ENCODE data around the gene SLC1A2. TPM values are rescaled to one million over a fixed set of nuclear protein-coding genes. Genes with fewer than 3 reads are reported as not detected.

Gene SLC1A2
- total and polyA plus RNA-seq, 2 experiments from 2014 or later = 0.70 to 2.8 TPM

GRCh38 chr11:35332524-35332923, 86.8 kb downstream of the SLC1A2 start:
- no peak overlapping the region for H3K4me3 ChIP-seq
- no peak overlapping the region for H2AFZ ChIP-seq
- H3K36me3 ChIP-seq (ENCODE audit: insufficient read depth) = no peaks in the 10 kb centered on the region
- DNase-seq (ENCODE audit: low spot score) (no peak), ATAC-seq (no peak)
- peaks cover 11% of the 10 kb centered on the region for H3K4me1 Mint-ChIP-seq
- H3K27ac Mint-ChIP-seq = no peak overlapping the region
- no peak overlapping the region for H3K4me3 Mint-ChIP-seq
- no peak overlapping the region for H3K4me2 ChIP-seq
- no peaks in the 10 kb centered on the region for H3F3A ChIP-seq (replicated peaks; ENCODE audit: low read depth)
- H3K27me3 Mint-ChIP-seq (ENCODE audit: insufficient read depth, low read depth, poor library complexity) = peaks cover 18% of the 10 kb centered on the region
- 0 out of 2 replicates have a peak, but pooled peaks cover 4% of the 10 kb centered on the region for H4K20me1 ChIP-seq (replicated peaks; ENCODE audit: insufficient read depth)
- peaks cover 9% of the 10 kb centered on the region for H3K4me1 ChIP-seq (ENCODE audit: insufficient read depth)
- H3K27ac ChIP-seq (ENCODE audit: low read depth) = no peak overlapping the region
- peaks cover 34% of the 10 kb centered on the region for H3K27me3 ChIP-seq (ENCODE audit: insufficient read depth)
- H3K36me3 Mint-ChIP-seq (ENCODE audit: low read depth) = peaks cover 18% of the 10 kb centered on the region
- TF ChIP-seq ETS1 (IDR thresholded peaks at IDR 0.05) (no peak), ZNF331 (CRISPR knock-in tag; IDR thresholded peaks at IDR 0.05; ENCODE audit: low read depth) (no peak), REST (IDR thresholded peaks at IDR 0.05; ENCODE audit: unreplicated experiment) (no peak), POLR2AphosphoS5 (IDR thresholded peaks at IDR 0.05; ENCODE audit: low read depth) (no peak), CREB1 (CRISPR knock-in tag; IDR thresholded peaks at IDR 0.05; ENCODE audit: low read depth) (no peak), EZH2 (IDR thresholded peaks at IDR 0.05; ENCODE audit: low read depth, unreplicated experiment) (no peak), ZNF114 (CRISPR knock-in tag; IDR thresholded peaks at IDR 0.05) (no peak)
- no peaks in the 10 kb centered on the region for H3K79me2 ChIP-seq (replicated peaks; ENCODE audit: insufficient read depth)
- peaks cover 31% of the 10 kb centered on the region for H3K9me3 Mint-ChIP-seq
- peaks cover 15% of the 10 kb centered on the region for H3K9me2 ChIP-seq (ENCODE audit: insufficient read depth)

GRCh38 chr11:35330931-35331330, 88.4 kb downstream of the SLC1A2 start:
- no peak for ATAC-seq
- peaks cover 9% of the 10 kb centered on the region for H3K4me1 ChIP-seq (ENCODE audit: insufficient read depth)
- Mint-ChIP-seq H3K36me3 (ENCODE audit: low read depth) (peaks cover 18% of the 10 kb centered on the region), H3K4me1 (peaks cover 11% of the 10 kb centered on the region), H3K9me3 (peaks cover 27% of the 10 kb centered on the region), H3K27ac (no peak overlapping the region), H3K4me3 (no peak overlapping the region), H3K27me3 (ENCODE audit: insufficient read depth, low read depth, poor library complexity) (peaks cover 18% of the 10 kb centered on the region)
- H4K20me1 ChIP-seq (replicated peaks; ENCODE audit: insufficient read depth) = 0 out of 2 replicates have a peak, but pooled peaks cover 4% of the 10 kb centered on the region
- peaks cover 34% of the 10 kb centered on the region for H3K27me3 ChIP-seq (ENCODE audit: insufficient read depth)
- no peak for DNase-seq (ENCODE audit: low spot score)
- no peak overlapping the region for H2AFZ ChIP-seq
- H3K36me3 ChIP-seq (ENCODE audit: insufficient read depth) = no peaks in the 10 kb centered on the region
- H3K4me2 ChIP-seq = no peak overlapping the region
- H3K4me3 ChIP-seq = no peak overlapping the region
- H3K9me2 ChIP-seq (ENCODE audit: insufficient read depth) = peaks cover 15% of the 10 kb centered on the region
- H3K79me2 ChIP-seq (replicated peaks; ENCODE audit: insufficient read depth) = no peaks in the 10 kb centered on the region
- TF ChIP-seq NANOG (IDR thresholded peaks at IDR 0.05; ENCODE audit: borderline replicate concordance) = no peak
- TF ChIP-seq EZH2 (IDR thresholded peaks at IDR 0.05; ENCODE audit: low read depth, unreplicated experiment) = no peak
- TF ChIP-seq REST (IDR thresholded peaks at IDR 0.05; ENCODE audit: unreplicated experiment) = no peak
- no peak for TF ChIP-seq CREB1 (CRISPR knock-in tag; IDR thresholded peaks at IDR 0.05; ENCODE audit: low read depth)
- no peak for TF ChIP-seq POLR2AphosphoS5 (IDR thresholded peaks at IDR 0.05; ENCODE audit: low read depth)
- H3K27ac ChIP-seq (ENCODE audit: low read depth) = no peak overlapping the region
- H3F3A ChIP-seq (replicated peaks; ENCODE audit: low read depth) = no peaks in the 10 kb centered on the region

All from GM23338 (cell line).